ENCODE measurements around the gene FBXO22.
"Not testable (repeated sequence)": the region's sequence is repeated elsewhere in the genome, so short reads cannot be mapped to it uniquely, and the experiment has no call there.

The FBXO22 gene

GRCh38 chr15:75947092-75947491 is 43.4 kb downstream of the FBXO22 start:
- no peak for DNase-seq (ENCODE audit: low spot score)
- no peak for TF ChIP-seq CTCF (IDR thresholded peaks at IDR 0.05; ENCODE audit: extremely low read depth, missing control alignments)

DNA sequence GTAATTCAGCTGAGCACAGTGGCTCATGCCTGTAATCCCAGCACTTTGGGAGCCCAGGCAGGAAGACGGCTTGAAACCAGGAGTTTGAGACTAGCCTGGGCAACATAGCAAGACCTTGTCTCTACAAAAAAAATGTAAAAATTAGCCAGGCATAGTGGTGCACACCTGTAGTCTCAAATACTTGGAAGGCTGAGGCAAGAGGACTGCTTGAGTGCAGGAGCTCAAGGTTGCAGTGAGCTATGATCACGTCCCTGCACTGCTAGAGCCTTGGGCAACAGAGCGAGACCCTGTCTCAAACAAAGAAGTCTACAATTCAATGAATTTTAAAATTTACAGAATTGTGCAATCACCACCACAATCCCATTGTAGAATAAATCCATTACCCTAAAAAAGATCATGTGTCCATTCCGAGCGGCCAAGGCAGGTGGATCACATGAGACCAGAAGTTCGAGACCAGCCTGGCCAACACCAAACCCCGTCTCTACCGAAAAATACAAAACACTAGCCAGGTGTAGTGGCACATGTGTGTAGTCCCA is 45.2 kb downstream of the FBXO22 start:
- TF ChIP-seq CTCF (IDR thresholded peaks at IDR 0.05; ENCODE audit: extremely low read depth, missing control alignments), result no peak

GRCh38 chr15:75952525-75952924 is 48.8 kb downstream of the FBXO22 start:
- no peak for TF ChIP-seq CTCF (IDR thresholded peaks at IDR 0.05; ENCODE audit: extremely low read depth, missing control alignments)
- DNase-seq (ENCODE audit: low spot score), result no peak

More for the DNA sequence above, 45.2 kb downstream of the FBXO22 start:
- DNase-seq (ENCODE audit: low spot score), result no peak

- no peak for TF ChIP-seq CTCF (IDR thresholded peaks at IDR 0.05; ENCODE audit: extremely low read depth, missing control alignments)
- no peak for DNase-seq (ENCODE audit: low spot score)
Measured at GRCh38 chr15:75955720-75956119, 52.0 kb downstream of the FBXO22 start.

DNA sequence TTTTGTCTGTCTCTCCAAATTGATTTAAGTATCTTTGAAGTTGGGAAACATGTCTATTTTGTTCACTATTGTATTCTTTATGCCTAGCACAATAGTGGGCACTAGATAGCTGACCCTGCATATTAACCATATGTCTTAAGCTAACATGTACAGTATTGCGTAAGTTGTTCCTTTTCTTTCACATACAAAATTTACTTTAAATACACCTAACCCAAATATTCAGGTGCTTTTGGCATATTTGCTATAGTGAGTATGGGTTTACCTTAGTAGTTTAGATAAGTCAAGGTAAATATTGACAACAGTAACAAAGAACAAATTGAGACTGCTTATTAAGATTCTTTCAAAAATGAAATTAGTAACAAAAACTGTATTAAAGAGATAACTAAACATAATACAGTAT is 57.7 kb downstream of the FBXO22 start:
- DNase-seq (ENCODE audit: low spot score), result no peak
- TF ChIP-seq CTCF (IDR thresholded peaks at IDR 0.05; ENCODE audit: extremely low read depth, missing control alignments), result no peak

- DNase-seq (ENCODE audit: low spot score), result no peak
- no peak for TF ChIP-seq CTCF (IDR thresholded peaks at IDR 0.05; ENCODE audit: extremely low read depth, missing control alignments)
Measured at GRCh38 chr15:75966073-75966472, 62.4 kb downstream of the FBXO22 start.

- DNase-seq (ENCODE audit: low spot score), result not testable (repeated sequence)
Measured at GRCh38 chr15:75976766-75977165, 73.1 kb downstream of the FBXO22 start.

DNA sequence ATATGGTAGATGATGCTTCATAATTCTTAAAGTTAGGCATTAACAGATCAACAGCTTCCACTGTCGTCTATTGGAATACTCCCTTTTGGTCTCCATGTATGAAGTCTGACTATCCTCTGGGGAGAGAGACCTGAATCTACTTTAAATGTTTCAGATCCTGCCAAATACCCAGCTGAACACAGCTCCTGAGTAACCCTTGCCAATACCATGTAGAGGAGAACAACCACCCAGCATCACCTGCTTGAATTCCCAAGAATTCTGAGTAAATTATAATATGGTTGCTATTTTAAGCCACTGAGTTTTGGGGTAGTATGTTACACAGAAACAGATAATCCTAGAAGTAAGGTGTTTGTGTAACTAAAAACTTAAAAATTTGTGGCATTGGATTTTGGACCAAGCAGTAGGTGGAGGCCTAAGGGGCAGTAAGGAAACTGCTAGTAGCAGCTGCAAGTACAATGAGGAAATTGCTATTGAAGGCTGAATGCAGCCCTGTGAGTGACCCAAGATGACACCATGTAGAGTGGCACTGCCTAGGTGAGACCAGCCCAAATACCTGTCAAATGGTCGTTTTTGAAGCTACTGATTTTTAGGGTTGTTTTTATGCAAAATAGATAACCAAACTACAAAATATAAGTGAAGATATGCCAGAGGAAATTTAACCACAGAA is 77.6 kb downstream of the FBXO22 start:
- DNase-seq (ENCODE audit: low spot score), result no peak
- no peak for TF ChIP-seq CTCF (IDR thresholded peaks at IDR 0.05; ENCODE audit: extremely low read depth, missing control alignments)
